Stimulated activated CD8-positive, alpha-beta memory T cell treated with anti-CD3 and anti-CD28 coated beads, Interleukin-12 subunit alpha, Interleukin-12 subunit beta, amount 100 ng/mL, for 4 hours (primary cell): Measurements from ENCODE around the gene HBB.

Source experiments
- DNase-seq: peaks from one replicate; pipeline ENCODE4 v3.0.0-alpha.2; 2020; ENCODE audit warnings: low read depth

HBB gene

DNA sequence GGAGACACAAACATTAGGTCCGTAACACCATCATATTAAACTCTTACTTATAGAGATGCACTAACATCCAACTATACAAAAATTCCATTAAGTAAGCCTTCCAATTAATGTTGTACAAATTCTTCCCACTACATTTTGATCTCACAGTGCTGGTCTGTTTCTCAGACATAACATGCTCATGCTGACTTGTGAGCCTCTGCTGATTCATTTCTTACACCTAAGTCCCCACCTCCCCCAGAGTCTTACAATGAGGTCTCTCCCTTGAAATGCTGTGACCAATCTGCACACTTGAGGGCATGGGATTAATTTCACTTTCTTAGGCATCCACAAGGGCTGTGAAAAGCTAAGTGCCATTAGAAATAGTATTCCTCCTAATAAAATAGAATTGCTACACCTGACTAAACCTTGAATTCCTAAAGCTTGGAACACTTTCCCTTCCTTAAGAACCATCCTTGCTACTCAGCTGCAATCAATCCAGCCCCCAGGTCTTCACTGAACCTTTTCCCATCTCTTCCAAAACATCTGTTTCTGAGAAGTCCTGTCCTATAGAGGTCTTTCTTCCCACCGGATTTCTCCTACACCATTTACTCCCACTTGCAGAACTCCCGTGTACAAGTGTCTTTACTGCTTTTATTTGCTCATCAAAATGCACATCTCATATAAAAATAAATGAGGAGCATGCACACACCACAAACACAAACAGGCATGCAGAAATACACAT lies 20.8 kb upstream of the HBB start:
- DNase-seq, result no peak

DNA sequence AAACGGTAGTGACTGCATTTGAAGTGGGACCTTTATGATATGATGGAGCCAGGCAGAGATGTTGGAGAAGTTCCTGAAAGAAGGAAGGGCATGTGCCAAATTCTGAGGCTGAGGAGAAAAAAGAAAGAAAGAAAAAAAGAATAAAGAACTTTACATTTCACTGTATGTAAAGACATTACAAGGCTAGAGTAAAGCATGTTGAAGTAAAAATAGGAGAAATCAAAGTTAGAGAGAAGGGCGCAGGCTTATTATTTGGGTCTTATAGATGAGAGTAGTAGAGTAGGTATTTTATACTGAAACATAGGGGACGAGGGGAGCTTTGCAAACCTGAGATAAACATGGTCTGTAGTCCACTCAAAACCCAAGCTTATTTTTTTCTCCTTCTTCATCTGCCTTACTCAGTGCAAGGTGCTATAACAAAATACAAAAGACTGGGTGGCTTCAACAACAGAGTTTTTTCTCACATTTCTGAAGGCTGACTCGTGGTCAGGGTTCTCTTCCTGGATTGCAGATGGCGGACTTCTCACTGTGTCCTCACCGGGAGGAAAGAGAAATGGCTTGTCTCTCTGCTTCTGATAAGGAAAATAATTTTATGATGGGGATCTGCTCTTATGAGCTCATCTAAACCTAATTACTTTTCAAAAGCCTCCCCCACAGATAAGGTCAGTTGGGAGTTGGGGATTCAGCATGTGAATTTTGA lies 20.1 kb upstream of the HBB start:
- DNase-seq, result no peak

DNA sequence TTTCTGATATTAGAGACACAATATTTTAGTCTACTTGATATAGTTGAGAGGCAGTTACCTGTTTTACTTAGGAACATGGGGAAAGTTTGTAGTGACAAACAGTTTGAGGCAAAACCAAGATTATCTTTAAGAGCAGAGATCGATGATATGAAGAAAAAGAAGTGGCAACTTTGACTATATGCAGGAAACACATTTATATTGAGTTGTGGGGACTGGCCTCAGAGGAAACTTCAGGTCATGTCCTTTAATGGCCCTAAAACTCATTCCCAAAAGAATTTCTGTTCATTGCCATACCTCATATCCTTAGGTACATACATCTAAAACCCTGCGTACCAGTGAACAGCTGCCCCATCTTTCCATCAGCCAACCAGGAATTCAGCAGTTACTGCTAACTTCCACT lies 18.3 kb upstream of the HBB start:
- DNase-seq, result no peak

DNA sequence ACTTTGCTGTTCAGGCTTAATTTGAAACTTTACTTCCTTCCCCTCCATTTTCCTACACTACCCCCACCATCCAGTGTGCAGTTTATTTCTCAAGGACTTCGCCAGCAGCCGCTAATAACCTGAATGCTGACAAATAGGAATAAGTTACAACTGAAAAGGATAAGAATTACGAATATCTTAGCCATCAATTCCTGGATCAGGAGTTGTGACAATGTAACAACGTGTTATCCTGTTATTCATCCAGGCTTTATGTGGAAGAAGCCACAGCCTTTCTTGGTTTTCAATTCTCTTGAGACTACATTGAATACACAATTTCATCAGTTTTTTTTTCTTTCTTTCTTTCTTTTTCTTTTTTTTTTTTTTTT lies 16.9 kb upstream of the HBB start:
- no peak for DNase-seq

DNA sequence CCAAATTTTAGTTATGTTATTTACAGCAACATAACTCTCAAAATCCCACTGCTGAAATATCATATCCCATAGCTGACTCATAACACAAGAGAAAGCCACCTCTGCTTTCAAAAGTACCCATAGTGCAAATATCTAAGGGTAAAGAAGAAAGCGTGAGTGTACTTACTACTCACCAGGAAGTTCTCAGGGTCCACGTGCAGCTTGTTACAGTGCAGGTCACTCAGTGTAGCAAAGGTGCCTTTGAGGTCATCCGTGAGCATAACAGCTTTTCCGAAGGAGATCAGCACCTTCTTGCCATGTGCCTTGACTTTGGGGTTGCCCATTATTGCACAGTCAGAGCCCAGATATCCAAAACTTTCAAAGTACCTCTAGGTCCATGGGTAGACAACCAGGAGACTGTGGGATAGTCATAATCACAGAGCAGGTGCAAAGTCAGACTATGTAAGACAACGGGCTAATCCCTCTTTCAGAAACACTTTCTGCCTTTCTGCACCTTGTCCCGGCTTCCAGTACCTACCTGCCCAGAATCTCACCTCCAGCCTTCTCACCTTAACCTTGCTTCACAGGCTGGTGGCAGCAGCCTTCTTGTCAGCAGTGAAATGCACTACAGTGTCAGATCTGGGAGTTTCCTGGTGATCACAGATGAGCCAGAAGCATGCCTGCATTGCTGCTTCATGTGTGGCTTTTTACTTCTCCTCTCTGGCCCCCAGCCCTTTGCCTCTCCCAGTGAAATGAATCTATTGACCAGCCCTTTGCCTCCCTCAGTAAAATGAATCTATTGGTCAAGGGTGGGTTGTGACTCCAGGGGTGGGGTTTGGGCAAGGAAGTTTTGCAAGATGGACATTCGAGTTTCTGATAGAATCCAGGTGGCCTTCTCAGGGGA lies 16.3 kb upstream of the HBB start:
- DNase-seq, result no peak

DNA sequence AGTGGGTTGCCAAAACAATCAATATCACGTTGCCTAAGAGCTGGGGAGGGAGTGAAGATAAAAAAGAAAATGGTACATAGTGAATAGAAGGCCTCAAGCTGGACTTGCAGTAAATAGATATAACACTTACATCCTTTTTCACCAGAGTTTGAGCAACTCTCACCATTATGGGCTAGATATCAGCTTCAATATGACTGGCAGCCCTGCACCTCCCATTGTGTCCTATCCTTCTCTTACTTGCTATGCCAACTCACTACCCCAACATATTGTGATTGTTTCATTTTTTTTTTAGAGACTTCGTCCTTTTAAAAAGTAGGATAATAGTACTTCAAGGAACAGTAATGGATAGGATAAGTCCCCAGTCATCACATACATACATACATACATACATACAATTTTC lies 15.3 kb upstream of the HBB start:
- DNase-seq, result no peak

DNA sequence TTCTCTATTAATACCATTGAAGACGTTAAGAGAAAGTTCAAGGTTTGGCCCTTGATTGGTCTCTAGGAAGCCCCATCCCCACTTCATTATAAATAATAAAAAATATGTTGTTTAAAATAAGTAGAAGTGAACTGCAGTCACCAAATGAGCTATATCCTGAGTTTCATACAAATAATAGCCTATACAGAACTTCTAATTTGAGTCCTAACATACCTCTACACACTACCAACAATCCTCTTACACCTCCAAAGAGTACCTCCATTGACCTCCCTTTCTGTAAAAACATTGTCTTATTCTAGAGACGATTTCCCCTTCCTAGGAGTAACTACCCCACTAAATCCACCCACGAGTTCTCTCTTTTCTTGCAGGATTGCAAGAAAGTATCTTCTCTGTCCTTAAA lies 14.6 kb upstream of the HBB start:
- no peak for DNase-seq

DNA sequence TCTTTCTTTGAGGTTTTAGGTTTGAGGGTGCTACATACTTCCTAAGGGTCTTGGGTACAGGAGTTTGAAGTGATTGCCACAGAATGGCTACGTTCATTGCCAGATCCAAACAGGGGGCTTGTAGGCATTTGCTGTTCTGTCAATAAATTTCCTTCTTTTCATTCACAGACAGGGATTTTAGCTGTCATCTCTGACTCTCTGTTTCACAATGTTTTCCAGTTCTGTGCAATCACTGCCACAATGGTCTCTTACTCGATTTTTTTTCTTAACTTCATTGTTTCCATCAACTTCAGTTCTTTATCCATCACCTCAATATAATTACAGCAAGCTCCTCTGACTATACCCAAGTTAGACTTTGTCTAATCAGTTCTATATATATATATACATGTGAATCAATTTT lies 13.6 kb upstream of the HBB start:
- DNase-seq, result no peak

DNA sequence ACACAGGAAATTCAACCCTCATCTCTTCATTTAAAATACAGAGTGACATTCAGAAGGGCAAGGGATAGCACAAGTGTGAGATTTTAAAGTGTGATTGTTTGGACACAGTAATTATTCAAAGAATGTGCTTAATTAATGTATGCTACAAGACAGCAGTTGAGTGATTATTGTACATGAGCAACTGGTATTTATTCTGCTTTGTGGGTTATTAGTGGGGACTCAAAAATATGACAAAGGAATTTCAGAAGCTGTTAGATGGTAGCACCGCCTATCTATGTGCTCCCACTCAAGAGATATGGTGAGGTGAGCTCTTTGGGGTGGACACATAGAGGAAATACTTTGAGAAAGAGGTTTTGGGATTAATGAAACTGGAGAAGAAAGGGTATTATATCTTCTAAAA lies 13.2 kb upstream of the HBB start:
- no peak for DNase-seq

DNA sequence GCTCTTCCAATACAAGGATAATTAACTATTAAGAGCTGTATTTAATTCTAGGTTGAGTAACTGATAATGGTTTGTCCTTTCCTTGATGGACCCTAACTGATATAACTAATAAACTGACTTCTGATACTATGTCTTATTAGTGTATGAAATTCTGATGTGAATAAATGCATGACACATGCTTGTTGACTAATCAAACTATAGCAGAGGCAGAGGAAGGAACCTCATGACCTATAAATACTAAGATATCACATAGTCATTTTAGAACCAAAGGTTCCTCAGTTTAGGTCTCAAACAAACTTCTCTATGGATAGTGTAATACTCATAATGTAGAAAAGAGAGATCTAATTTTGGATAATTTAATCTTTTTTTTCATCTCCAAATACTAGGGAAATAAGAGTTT lies 12.2 kb upstream of the HBB start:
- DNase-seq, result no peak

DNA sequence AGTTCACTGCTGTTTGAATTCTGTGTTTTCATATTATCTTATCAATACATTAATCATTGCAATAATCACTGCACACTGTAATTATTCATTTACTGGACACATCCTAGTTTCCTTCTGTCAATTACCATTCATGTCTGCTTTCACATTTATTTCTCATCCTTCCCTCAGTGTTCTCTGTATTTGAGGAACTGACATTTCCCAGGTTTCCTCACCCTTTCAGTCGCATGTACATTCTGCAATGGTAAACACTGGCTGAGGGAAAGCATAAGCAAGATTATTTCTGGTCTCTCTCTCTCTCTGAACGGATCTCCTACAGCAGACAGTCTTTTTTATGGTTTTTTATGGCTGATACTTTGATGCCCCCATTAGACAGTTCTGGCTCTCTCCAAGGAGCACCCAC lies 11.6 kb upstream of the HBB start:
- no peak for DNase-seq

DNA sequence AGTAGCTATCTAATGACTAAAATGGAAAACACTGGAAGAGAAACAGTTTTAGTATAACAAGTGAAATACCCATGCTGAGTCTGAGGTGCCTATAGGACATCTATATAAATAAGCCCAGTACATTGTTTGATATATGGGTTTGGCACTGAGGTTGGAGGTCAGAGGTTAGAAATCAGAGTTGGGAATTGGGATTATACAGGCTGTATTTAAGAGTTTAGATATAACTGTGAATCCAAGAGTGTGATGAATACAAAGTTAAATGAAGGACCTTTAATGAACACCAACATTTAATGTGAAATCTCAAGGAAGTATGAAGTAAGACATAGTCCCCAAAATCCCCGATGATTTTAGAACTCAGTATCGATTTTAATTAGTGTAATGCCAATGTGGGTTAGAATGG lies 10.5 kb upstream of the HBB start:
- no peak for DNase-seq

DNA sequence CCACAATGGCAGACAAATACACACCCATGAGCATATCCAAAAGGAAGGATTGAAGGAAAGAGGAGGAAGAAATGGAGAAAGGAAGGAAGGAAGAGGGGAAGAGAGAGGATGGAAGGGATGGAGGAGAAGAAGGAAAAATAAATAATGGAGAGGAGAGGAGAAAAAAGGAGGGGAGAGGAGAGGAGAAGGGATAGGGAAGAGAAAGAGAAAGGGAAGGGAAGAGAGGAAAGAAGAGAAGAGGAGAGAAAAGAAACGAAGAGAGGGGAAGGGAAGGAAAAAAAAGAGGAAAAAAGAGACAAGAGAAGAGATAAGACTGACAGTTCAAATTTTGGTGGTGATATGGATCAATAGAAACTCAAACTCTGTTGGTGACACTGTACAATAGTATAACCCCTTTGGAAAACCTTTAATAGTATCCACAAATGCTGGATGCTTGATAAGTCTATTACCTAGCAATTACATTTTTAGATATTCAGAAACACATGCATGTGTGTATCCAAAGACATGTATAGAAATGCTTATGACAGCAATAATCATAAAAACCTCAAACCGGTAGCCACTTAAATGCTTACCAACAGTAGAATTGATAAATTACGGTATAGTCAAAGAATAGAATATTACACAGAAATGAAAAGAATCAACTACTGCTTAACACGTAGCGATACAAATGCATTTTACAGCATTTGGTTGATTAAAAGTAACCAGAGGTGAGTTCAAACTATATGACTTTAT lies 8.7 kb upstream of the HBB start:
- no peak for DNase-seq

DNA sequence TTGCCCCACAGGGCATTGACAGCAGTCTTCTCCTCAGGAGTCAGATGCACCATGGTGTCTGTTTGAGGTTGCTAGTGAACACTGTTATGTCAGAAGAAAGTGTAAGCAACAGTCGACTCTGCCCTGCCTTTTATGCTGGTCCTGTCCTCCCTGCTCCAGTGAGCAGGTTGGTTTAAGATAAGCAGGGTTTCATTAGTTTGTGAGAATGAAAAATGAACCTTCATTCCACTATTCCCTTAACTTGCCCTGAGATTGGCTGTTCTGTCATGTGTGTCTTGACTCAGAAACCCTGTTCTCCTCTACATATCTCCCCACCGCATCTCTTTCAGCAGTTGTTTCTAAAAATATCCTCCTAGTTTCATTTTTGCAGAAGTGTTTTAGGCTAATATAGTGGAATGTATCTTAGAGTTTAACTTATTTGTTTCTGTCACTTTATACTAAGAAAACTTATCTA lies 7.5 kb upstream of the HBB start, which contains the start of gene HBD:
HBD (minus strand) TSS at position 103 of the 454 bp plus-strand sequence; CDS start at position 53, 50 bp downstream.
- no peak for DNase-seq

DNA sequence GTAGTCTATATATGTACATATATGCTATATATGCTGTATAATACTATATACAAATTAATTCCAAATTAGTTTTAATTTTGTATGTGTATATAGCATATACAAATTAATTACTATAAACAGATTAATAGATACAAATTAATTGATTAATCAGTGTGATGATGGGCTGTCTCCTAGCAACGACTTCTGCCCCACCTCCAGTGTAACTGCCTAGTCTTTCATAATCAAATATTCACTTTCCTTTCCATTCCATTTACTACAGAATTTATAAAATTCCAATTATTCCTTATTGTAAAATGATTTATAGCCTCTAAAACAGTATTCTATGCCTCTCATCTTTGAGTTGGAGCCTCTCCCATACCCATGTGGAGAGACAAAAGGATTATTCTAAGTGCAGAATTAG lies 6.4 kb upstream of the HBB start:
- DNase-seq, result no peak

DNA sequence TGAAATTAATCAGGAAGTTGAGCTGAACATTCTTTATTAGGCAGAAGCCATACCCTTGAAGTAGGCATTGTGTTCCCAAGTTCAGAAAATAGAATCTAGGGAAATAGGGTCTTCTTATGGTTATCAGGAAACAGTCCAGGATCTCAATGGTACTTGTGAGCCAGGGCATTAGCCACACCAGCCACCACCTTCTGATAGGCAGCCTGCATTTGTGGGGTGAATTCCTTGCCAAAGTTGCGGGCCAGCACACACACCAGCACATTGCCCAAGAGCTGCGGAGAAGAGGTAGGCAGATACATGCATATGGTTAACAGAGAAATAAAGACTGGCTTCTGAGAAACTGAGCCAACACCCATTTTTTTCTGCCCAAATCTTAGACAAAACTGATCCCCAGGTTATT lies 6.0 kb upstream of the HBB start:
- DNase-seq, result no peak

DNA sequence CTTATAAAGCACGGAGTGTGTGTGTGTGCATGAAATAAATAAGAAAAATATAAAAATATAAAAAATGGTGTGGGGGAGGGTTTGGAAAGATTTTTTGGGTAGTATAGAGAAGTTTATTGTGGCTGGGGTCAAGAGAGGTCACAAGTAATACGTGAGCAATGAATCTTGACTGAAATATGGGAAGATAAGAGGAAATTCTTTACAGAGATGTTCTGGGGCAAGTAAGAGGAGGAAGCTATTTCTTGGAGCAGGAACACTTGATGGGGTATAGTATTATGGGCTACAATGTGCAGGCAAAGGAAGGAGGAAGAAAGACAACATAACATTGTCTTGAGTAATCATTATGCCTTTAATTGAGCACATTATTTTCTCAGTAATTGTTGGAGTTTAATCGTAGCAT lies 5.3 kb upstream of the HBB start:
- no peak for DNase-seq

DNA sequence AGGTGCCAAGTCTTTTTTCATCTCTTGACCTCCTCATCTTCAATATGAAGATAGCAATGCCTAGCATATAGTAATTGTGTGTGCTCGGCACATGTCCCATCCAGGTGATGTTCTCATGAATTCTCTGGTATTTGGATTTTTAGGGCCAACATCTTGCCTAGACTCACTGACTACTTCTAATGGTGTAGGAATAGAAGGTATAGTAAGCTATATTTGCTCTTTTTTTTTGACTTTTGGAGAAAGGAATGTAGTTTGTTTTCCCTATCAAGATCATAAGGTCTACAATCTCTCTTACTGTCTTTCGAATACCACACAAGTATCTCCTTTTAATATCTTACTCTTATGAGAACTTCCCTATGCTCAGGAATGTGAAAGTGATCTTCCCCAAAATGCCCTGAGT lies 4.2 kb upstream of the HBB start:
- no peak for DNase-seq

DNA sequence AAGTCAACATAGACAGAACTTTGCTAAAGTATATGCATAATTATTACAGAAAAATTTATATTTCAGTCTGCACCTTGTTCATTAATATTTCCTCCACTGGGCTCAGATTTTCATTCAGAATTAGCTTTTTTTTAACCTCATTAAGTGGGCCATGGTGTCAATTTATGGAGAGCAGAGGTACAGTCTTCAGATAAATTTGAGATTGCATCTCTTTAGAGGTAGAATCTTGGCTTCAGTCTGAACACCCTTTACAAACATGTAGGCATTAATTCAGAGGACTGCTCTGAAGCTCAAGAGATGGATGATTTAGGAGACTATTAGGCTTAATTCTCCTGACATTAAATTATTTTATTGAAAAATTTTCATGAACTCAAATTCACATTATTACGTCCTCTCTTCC lies 3.4 kb upstream of the HBB start:
- DNase-seq, result no peak

DNA sequence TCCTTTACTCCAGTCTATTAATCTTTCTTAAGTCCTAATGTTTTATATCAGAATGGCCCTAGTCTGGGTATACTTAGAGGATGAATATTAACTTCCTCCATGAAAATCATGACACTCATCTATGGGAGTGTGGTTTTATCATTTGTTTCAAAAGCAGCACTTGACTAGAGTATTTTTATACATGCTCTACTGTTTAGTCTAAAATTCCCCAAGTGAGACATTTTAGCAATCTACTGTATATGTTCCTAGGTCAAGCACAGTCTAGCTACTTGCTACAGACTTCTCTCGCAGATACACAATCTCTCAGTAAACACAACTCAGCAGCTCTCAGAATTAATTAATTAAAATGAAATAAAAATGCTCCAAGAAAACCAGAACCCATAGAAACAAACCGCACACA lies 2.9 kb upstream of the HBB start:
- DNase-seq, result no peak

DNA sequence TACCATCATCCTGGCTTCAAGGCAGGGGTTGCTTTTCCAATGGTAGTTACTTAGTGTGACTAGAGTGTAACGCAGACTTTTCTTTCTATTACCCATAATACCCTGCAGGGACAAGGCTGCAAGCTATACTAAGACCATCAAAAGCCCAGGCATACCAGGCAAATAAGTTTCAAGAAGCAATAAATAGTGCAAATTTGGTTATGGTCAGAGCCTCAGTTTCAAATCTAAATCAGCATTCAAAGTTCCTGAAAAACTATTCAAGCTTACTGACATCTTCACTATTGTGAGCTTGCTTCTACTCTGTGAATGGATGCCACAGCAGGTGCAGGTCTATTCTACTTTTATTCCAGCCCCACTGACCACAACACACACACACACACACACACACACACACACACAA lies 2.5 kb upstream of the HBB start:
- DNase-seq, result no peak

DNA sequence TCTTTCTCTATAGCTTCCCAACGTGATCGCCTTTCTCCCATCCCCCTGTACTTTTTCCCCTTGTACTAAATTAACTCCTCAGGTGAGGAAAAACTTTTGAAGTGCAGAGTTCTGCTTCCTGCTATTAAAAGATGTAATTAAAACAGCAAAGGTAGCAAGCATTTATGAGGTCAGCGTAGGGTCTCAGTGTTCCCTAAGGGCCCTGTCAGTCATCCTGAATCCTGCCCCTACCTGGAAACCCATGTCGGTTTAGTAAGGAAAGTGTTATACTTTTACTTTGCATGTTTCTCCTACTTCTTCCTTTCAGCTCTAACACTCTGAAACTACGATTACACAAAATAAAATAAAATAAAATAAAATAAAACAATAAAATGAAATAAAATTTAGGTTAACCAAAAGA lies 1.3 kb upstream of the HBB start:
- DNase-seq, result no peak
